GM21723 (cell line): ENCODE results near the gene GRK5.
"Not testable (repeated sequence)": the region's sequence is repeated elsewhere in the genome, so short reads cannot be mapped to it uniquely, and the experiment has no call there.

Experiments used
- ATAC-seq: cut with Tn5 transposase; IDR thresholded peaks from one replicate; pipeline ENCODE4 v1.9.1; 2021; ENCODE audit warnings: mild to moderate bottlenecking, moderate library complexity; ENCODE audit not compliant: unreplicated experiment

The GRK5 gene

DNA sequence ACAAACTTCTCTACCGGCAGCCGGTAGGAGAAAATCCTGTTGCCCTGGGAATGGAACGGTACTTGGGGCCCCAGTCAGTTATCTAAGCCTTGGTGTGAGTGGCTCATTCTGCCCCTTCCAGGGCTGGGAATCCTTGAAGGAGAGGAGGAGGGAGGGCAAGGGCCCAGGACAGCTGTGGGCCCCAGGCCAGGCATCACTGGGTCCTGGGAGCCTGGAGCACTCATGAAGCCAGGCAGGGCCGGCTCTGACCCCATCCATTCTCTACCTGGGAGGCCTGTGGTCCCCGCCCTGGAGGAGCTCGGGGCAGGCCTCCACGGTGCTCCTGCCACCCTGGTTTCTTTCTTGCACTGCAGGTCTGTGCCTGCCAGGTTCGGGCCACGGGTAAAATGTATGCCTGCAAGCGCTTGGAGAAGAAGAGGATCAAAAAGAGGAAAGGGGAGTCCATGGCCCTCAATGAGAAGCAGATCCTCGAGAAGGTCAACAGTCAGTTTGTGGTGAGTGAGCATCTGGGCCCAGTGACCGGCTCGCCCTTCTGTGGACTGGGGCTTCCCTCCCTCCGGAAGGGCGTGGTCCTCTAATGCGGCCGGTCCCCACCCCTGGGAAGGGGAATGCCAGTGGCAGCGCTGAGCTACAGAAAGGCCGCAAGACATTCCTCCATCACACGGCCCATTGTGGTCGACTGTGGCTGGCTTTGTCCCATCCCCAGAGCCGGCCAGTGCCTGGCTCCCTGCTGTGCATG is 223.8 kb downstream of the GRK5 start:
- ATAC-seq, result no peak

DNA sequence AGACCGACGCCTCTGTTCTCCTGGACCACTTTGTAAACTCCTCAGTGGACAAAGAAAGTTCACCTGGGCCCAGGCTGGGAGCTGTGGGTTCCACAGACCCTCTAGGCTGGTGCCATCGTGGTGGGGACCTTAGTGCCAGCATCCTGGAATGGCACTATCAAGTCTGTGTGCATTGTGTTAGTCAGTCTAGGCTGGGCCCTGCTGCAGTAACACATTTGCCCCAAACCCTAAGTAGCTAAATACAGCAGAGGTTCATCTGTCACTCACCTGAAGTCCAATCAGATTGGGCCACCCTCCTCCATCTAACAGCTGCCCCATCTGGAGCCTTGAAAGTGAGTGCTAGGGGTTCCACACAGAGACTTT is 224.4 kb downstream of the GRK5 start:
- no peak for ATAC-seq

DNA sequence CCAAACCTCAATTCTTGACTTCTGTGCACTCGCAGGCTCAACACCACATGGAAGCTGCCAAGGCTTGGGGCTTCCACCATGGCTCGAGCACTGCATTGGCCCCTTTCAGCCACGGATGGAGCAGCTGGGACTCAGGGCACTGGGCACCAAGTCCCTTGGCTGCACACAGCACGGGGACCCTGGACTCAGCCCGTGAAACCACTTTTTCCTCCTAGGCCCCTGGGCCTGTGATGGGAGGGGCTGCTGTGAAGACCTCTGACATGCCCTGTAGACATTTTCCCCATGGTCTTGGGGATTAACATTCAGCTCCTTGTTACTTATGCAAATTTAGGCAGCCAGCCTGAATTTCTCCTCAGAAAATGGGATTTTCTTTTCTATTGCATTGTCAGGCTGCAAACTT is 227.6 kb downstream of the GRK5 start:
- ATAC-seq, result not testable (repeated sequence)

DNA sequence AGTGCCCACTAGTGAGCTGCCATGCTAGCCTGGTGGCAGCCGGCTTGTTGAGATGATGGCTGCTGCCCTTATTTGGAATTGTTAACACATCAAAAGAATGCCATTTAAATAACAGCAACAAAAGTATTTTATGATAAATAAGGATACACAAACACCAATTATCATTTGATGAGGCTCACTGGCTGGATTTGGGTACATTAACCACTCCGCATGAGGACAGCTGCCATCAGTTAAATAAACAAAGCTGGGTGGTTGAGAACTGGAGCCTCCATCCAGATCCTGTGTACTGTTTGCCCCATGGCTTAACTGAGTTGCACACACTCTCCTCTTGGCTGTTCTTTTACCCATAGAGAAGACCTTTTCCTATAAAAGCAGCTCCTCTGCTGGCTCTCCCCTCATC is 231.3 kb downstream of the GRK5 start:
- no peak for ATAC-seq

DNA sequence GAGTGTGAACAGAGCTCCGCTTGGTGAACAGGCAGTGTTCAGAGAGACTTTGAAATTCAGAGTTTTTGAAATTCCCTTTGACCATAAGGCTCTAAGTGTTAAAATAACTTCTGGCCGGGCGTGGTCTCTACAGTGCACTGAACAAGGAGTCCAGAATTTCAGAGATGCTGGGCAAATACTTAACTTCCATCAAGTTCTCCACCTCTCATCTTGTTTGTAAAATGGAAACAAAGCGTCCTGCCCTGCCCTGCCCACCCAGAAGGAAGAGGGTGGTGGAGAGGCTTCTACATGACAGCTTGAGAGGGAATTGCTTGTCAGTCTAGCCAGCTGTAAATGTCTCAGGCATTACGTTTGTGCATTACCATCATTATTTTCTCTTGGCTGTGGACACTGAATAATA is 232.6 kb downstream of the GRK5 start:
- no peak for ATAC-seq

DNA sequence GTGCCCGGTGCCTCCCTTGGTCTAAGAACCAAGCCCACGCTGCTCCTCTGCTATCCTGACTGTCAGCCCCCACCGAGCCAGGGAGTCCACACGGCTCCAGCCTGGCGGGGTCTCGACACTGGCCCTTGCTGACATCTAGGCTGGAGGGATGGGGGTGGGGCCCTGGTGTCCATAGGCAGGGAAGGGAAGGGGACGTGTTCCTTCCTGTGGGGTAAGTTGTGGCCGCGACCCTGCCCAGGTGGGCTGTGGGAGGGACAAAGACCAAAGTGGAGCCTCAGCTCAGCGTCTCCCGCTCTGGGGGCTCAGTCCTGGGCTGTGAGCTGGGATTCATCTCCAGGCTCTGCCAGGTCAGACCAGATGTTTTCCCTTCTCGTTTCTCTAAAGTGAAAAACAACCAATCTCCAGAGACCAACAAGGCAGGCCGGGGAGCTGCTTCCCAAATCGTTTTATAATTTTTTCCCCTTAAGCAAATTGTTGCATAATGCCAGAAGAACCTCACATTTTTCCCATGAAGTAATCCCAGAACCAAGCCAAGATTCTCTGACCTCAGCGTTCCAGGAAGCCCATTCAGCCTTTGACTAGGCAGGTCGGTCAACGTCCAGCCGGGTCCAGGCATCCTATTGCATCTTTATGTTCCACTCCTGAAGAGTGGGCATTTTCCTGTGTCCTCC is 233.9 kb downstream of the GRK5 start:
- no peak for ATAC-seq

DNA sequence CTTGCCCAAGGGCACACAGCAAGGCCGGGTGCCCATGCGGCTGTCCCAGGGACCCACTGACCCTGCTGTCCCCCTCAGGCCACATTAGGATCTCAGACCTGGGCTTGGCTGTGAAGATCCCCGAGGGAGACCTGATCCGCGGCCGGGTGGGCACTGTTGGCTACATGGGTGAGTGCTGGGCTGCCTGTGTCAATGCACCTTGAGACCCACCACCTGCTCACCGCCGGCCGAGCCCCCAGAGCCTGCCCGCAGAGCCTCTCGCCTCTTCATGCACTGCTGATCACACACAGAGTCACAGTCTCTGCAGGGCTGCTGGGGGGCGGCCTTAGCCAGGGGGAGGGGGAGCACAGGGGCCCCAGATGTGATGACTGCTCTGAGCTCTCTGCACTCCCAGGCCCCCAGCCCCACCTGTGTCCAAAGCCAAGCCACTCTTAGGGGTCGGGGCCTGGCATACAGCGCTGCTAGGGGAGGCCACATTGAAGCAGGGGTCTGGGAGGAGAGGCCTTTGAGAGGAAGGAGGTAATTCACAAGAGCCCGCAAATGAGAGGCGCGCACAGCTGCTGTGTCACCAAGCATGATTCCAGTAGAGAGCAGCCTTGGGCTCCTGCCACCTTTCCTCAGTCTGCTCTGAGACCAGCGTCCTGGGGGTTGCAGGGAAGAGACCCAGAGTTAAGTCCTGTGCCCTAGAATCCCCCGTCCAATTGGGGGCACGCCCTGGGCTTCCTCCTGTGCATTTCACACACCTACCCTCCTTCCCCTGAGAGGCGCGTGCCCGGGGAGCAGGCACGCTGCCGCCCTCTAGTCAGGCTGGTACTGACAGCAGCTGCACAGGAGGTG is 234.8 kb downstream of the GRK5 start:
- no peak for ATAC-seq

DNA sequence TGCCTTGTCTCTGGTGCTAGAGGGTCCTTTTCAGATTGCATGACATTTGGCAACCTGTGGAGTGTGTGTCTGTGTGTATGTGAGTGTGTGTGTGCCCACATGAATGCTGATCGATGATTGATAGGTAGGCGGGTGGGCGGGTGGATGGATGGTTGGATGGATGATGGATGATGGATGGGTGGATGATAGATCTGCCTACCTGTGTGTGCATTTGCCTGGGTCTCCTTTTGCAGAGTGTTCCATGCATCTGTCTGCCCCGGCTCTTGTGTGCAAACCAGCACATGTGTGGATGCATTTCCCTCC is 235.3 kb downstream of the GRK5 start:
- ATAC-seq, result no peak

DNA sequence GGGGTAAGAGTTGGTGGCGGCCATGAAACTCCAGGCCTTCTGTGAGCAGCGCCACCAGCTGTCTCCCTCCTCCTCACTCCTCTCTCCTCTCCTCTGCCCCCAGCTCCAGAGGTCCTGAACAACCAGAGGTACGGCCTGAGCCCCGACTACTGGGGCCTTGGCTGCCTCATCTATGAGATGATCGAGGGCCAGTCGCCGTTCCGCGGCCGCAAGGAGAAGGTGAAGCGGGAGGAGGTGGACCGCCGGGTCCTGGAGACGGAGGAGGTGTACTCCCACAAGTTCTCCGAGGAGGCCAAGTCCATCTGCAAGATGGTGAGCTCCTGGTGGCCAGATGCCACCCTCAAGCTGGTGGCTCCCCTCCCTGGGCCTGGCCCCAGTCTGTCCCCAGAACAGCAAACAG is 236.1 kb downstream of the GRK5 start:
- ATAC-seq, result no peak

DNA sequence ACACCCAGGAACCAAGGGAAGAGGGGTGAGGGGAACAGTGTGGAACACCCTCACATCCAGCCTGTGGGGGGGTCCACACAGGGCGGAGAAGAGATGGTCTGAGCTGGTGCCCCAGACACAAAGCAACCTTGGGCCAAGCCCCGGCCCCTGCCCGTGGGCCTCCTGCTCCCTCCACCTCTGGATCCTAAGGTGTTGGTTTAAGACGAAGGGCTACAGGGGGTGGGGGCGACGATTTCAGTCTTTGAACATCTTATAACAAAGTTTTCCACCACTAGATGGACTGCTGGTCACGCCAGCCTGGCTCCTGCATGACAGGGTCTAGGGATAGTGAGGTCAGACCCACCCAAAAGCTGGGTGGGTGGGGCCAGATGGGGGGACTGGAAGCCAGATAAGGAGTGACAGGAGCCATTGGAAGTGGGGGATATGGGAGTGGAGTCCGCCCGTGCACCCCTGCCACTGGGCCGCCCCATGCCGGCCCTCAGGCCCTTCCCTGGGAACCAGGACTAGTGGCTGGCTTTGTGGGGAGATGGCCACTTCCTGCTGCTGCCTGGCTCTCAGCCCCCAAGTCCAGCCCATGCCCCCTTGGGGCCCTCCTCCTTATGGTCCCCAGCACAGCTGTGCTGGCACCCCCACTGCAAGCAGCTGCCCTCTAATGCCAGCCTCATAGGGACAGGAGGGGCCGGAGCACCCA is 236.7 kb downstream of the GRK5 start:
- no peak for ATAC-seq

DNA sequence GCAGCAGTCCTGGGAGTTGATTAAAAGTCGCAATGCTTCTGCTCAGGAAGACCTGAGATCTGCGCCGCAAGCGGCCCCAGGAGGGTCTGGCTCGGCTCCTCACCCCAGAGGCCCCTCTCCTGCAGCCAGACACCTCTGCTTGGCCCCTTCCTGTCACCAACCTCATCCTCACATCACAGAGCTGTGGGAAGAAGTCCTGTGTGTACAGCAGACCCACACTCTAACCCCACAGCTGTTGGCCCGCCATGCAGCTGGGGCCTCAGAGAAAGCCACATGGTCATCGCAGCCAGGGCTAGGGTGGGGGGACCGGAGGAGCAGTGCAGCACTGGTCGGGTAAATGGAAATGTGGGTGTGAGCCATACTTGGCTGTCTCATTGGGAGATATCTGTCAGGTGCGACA is 237.5 kb downstream of the GRK5 start:
- ATAC-seq, result no peak

DNA sequence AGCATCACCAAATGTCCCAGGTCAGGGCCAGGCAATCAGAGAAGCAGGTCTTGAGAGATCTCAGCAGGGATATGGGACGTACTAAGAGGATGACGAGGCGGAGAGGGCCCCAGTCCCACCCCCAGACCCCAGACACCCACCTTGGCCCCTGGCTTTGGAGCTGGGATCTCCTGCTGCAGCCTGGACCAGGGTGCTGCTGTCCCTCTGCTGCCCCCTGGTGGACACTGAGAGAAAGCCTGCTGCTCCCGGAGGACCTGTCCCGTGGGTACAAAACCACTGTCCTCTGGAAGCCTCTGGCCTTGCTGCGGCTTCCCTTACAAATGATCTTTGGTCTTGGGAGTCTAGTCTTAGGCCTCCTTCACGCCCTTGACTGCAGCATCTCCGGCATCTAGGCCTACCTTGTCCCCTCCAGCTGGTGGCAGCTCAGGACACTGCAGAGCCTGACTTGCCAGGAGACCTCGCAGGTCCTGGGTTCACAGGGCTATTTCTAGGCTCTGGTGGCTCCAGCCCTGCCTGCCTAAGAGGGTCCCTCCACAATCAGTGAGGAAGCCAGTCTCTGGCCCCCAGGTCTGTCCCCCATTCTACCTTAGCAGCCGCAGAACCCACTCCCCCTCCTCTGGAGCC is 238.1 kb downstream of the GRK5 start:
- ATAC-seq, result peak; percentile 60

DNA sequence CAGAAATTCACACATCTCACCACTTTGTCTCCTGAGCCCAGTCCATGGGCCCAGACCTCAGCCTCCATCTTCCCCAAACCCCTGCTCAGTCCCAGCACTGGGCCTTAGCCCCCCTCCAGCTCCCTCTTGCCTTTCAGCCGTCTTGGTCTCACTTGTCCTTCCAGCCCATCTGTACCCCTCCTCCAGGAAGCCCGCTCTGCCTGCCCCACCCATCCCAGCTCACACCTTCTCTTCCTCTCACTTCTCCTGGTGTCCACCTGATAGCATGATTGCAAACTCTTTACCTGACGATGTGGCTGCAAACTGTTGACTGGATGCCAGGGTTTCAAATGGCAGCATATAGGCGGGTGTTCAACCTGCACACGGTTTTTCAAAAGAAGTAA is 238.6 kb downstream of the GRK5 start:
- no peak for ATAC-seq

DNA sequence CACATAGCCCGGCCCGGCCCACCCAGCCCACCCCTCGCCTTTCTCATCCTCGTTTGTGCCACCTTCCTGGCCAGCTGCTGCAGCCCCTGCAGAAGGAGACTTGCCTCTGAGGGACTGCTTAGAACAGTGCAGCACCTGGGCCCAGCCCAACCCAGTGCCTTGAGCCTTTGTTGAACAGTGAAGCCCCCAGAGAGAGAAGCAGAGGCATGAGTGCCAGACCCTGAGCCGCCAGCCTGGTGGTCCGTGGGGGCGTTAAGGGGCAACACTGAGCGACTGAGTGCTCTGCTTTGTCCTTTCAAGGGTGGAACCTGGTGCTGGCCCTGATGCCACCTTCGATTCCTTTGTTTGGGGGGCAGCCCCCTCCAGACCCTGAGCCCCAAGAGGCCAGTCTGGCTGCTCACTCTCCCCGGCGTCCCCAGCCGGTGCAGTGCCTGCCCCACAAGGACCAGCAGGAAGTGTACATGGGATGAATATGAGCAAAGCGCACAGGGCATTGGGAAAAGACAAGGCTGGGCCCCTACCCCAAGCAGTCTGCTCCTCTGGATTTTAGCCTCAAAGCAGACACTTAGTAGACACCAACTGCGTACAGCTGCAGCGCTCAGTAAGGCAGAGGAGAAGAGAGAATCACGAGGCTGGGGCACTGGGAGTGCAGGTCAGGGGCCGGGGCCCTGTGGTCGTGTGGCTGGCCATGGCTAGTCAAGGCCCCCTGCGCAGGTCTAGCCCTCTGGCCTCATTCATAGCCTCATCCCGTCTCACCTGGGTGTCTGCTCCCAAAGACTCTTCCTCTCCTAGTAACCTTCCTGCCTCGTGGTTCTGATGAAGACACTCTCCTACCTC is 239.3 kb downstream of the GRK5 start:
- ATAC-seq, result no peak

DNA sequence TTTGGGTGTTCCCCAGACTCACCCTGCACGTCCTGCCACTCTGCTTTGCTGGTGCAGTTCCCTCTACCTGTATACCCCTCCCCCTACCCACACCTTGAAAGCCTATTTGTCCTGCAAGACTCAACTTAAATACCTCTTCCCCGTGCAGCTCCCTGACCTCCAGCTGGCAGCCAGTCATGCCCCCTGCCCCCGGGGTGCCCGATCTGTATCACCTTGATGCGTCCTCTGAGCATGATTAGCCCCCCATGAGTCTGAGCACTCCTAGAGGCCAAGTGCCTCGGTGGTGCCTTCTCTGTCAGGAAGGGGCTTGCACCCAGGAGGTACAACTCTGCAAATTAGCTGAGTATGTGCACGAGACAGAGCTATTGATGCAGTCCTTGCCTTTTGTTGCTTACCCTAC is 240.1 kb downstream of the GRK5 start:
- ATAC-seq, result no peak

DNA sequence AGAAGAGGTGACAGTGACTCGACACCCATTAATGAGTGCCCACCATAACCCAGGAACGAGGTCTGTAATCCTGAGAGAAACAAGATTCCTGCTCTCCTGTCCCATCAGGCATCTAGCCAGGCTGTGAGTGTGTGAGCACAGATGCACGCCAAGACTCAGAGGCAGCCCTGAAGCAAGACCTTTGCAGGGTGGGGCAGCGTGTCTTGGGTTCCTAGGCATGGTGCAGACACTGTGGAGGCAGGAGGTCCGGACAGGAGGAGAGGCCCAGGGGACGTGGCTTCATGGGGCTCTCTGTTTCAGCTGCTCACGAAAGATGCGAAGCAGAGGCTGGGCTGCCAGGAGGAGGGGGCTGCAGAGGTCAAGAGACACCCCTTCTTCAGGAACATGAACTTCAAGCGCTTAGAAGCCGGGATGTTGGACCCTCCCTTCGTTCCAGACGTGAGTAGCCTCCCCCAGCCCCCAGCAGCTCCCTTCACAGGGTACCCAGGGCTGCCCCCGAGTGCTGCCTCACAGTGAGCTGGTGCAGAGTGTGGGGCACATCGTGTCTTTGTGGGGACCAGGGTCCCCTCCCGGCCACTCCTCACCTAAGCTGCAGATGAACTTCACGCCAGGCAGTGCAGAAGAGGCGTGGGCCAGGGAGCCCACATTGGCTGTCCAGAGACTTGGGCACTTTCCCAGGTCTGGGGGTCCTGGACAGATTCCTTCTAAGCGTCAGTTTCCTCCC is 240.6 kb downstream of the GRK5 start:
- no peak for ATAC-seq

DNA sequence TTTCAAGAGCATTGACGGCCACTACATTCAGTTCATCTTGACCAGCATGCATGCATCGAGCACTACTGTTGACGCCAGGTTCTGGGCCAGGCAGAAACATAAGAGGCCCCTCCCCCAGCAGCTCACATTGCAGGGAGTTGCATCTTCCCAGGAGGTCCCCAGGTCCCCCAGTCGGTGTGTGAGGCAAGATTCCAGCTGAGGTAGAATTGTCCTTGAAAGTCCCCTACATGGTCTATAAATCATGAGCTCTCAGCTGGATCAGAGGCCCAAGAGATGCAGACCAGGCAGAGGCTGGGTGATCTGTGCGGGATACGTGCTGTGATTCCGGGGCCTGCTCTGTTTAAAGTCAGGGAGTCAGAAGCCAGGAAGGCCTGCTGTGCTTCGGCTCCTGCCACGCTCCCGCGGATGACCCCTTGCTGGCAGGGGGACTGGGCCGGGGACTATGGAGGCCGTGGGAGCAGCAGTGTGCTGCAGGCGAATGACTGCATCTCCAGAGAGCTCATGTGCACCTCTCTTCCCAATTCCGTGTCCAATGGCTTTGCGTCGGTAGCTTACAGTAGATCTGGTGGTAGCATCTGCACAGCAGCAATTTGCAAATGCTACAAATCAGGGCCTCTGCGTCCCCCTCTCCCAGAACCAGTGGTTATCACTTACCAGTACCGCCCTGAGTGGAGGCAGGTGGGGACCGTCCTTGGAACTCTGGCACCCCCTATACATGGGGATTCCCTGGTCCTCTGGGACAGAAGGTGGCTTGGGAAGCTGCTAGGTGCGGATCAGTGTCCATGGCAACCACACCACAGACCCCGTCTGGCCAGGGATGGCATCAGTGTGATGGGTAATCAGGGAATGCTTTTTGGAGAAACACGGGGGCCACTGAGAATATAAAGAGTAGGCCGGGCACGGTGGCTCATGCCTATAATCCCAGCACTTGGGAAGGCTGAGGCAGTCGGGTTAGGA is 241.5 kb downstream of the GRK5 start:
- ATAC-seq, result no peak

DNA sequence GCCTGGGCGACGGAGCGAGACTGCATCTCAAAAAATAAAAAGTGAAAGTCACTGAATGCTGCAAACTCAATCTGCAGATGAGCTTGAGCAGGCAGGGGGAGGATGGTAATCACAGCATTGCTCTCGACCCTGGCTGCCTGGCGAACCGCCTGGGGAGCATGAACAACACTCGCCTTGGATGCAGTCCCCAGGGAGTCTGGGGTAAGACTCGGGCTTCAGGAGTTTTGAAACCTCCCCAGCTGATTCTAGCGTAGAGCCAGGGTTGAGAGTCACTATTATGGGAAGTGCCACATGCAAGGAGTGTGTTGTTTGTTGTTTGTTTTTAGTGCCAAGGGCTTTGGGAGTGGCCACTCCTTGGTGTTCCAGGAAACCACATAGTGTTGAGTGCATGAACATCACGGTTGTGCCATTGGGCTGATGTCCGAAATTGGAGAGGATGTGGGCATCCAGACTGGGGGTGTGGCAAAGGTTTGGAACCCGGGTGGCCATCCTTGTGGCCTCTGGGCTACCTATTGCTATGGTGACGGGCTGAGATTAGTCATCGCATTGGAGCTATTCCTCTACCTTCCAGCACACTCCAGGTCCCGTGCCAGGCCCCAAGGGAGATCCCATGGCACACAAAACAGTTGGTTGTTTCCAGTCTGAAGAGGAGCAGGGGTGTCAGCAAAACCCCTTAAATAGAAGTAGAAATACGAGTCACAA is 242.5 kb downstream of the GRK5 start:
- no peak for ATAC-seq
